ENCODE results near the gene DNAH2. TPM values are rescaled to one million over a fixed set of nuclear protein-coding genes. Genes with fewer than 3 reads are reported as not detected.

The DNAH2 gene
- total and polyA plus RNA-seq, 2 of the 4 experiments (the other 2 are of a cell fraction), result under 0.01 to 0.02 TPM

DNA sequence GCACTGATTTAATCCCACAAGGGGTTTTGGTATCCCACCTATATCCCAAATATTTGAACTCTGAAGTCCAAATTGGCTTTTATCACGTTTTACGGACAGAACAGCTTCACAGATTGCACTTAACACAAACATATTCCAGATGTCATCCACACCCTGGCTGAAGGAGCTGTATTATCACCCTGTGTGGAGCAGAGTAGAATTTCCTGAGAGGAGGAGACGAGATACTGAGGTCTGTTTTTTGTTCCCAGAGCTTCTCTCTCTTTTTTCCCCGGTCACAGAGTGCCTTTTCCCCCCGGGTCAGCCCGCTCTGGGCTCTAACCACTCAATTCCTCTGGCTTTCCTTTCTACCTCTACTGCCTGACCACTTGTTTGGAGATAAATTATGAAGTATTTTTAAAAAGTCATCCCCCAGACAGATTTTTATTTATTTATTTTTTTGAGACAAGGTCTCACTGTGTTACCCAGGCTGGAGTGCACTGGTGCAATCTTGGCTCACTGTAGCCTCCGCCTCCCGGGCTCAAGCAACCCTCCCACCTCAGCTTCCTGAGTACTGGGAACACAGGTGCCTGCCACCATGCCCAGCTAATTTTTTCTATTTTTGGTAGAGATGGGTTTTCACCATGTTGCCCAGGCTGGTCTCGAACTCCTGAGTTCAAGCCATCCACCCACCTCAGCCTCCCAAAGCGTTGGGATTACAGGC, 30.7 kb downstream of the DNAH2 start:
- dilution Hi-C loops (cut with HindIII; ENCODE audit: low sequenced_read_pairs, unreplicated experiment), result no loop called here
- peak overlapping the region; percentile 94 for H2BK120ac ChIP-seq (ENCODE audit: low read depth, low read length)
- H3K4me1 ChIP-seq (ENCODE audit: control insufficient read depth, insufficient read depth, low read length), result peaks cover 26% of the 10 kb centered on the region
- no peaks in the 10 kb centered on the region for H3K9me3 ChIP-seq (ENCODE audit: control insufficient read depth, insufficient read depth, low read length)
- no peaks in the 10 kb centered on the region for H3K36me3 ChIP-seq (ENCODE audit: control insufficient read depth, insufficient read depth, low read length)
- in situ Hi-C loops (cut with MboI; ENCODE audit: low sequenced_read_pairs), result loop anchor here (25.0 kb wide), 1 partner anchor 239 kb away; no protein-coding TSS in a partner anchor
- H3K23ac ChIP-seq (ENCODE audit: low read depth, low read length), result peak overlapping the region; percentile 90
- H3K4me3 ChIP-seq (ENCODE audit: insufficient read depth, low read depth, low read length), result no peak overlapping the region
- TF ChIP-seq RFX5 (IDR thresholded peaks at IDR 0.05; ENCODE audit: low read depth, low read length), result no peak
- TF ChIP-seq RCOR1 (IDR thresholded peaks at IDR 0.05; ENCODE audit: insufficient replicate concordance, low read length), result no peak
- no peak for TF ChIP-seq CTCF (conservative IDR thresholded peaks at IDR 0.05; ENCODE audit: low read depth, low read length)
- no peak for TF ChIP-seq FOS (IDR thresholded peaks at IDR 0.05; ENCODE audit: low read depth, low read length)
- H3K4ac ChIP-seq (ENCODE audit: low read depth, low read length), result peak overlapping the region; percentile 86
- BruUV-seq (replicated peaks), result no TSS peak
- DNase-seq, result peak; percentile 30
- peak overlapping the region; percentile 65 for H2AK9ac ChIP-seq (replicated peaks; ENCODE audit: low read depth, low read length, poor library complexity)
- H2BK20ac ChIP-seq (ENCODE audit: low read depth, low read length), result peak overlapping the region; percentile 93
- CTCF ChIA-PET, result interaction anchor here (0.6 to 2.1 kb wide), 6 partner anchors 34 to 257 kb away, joined by 3 to 7 read pairs (median 4); partner anchors contain the start of gene WRAP53
- H3K4me2 ChIP-seq (ENCODE audit: low read depth, low read length), result peak overlapping the region; percentile 96
- H3K27me3 ChIP-seq (ENCODE audit: control insufficient read depth, insufficient read depth, low read length), result no peaks in the 10 kb centered on the region
- H3K9me1 ChIP-seq (ENCODE audit: insufficient read depth, low read length), result no peaks in the 10 kb centered on the region
- peak overlapping the region; percentile 56 for H2AK5ac ChIP-seq (ENCODE audit: low read depth, low read length)
- peak overlapping the region; percentile 97 for H2BK5ac ChIP-seq (ENCODE audit: low read depth, low read length, poor library complexity, severe bottlenecking)
- no peaks in the 10 kb centered on the region for H4K20me1 ChIP-seq (ENCODE audit: insufficient read depth, low read length)
- peak overlapping the region; percentile 82; the same call in 2 of the 3 replicates for H2BK15ac ChIP-seq (ENCODE audit: low read depth, low read length)
- H3K56ac ChIP-seq (ENCODE audit: extremely low read depth, insufficient read depth, low read length), result peak overlapping the region; percentile 91
- no peaks in the 10 kb centered on the region for H3K79me1 ChIP-seq (ENCODE audit: low read depth in 1 of 2, low read length in 2 of 2)
- H4K91ac ChIP-seq (ENCODE audit: insufficient read depth, low read depth, low read length), result peak overlapping the region; percentile 84
- peak overlapping the region; percentile 99 for H3K18ac ChIP-seq (ENCODE audit: low read depth, low read length)
- H4K5ac ChIP-seq (ENCODE audit: low read depth, low read length), result peak overlapping the region; percentile 92
- intact Hi-C loops (cut with micrococcal nuclease), result no loop called here
- WGBS, 2 experiments (ENCODE audit: extremely low coverage in 2 of 2, insufficient read length in 1 of 2), result no CpG with 5 or more reads among the region's 10 CpGs
- H3K9ac ChIP-seq (ENCODE audit: low read depth, low read length), result peak overlapping the region; percentile 58
- H3K27ac ChIP-seq (ENCODE audit: insufficient read depth, low read length), result peak overlapping the region; percentile 98
- H2AFZ ChIP-seq (replicated peaks; ENCODE audit: low read length, poor library complexity), result peak overlapping the region; percentile 71
- peak overlapping the region; percentile 81 for H3K14ac ChIP-seq (replicated peaks; ENCODE audit: low read depth, low read length)
- POLR2A ChIA-PET (ENCODE audit: unreplicated experiment), result no interaction called here
- peak; percentile 38 for ATAC-seq (ENCODE audit: low read depth)
- peak overlapping the region; percentile 50 to 92 for H4K8ac ChIP-seq (ENCODE audit: low read depth in 2 of 2, low read length in 2 of 2)
